IMR-90 (cell line): ENCODE data around the gene DNAJC17. TPM values are rescaled to one million over a fixed set of nuclear protein-coding genes. Genes with fewer than 3 reads are reported as not detected.

Experiments
- ATAC-seq: fragments of 200-7000 bp; cut with Tn5 transposase; 2 replicates; pipeline ENCODE4 v1.9.1; 2020; ENCODE audit warnings: low read depth, mild to moderate bottlenecking, moderate library complexity
- BruUV-seq: library from RNA; stranded (reverse); fragments of 400-500 nt; replicated peaks from 2 replicates; lab custom pipeline; 2021; lab: Mats Ljungman, UMichigan
- CTCF ChIA-PET: fragments of 300-600 bp; formaldehyde crosslinking; extraction: SDS; loops from one replicate; lab custom pipeline; 2021; ENCODE audit warnings: antibody characterized with exemption; lab: Yijun Ruan, JAX
- POLR2A ChIA-PET: fragments of 300-600 bp; sonication (Branson Sonifier 250); formaldehyde crosslinking; loops from one replicate; lab custom pipeline; 2022; ENCODE audit warnings: antibody characterized with exemption; ENCODE audit not compliant: unreplicated experiment; lab: Charles Lee
- DNase-seq: peaks from one replicate; pipeline ENCODE4 v3.0.0; 2013
- H2AFZ ChIP-seq: replicated peaks from 2 replicates; pipeline ENCODE3; 2013; ENCODE audit warnings: low read length, mild to moderate bottlenecking; ENCODE audit not compliant: poor library complexity
- H2AK5ac ChIP-seq: 2 replicates; pipeline ENCODE4 v1.6.1; 2013; ENCODE audit warnings: low read depth, low read length, inconsistent platforms
- H2AK9ac ChIP-seq: replicated peaks from 2 replicates; pipeline ENCODE3; 2013; ENCODE audit warnings: mild to moderate bottlenecking, low read depth, low read length, moderate library complexity; ENCODE audit not compliant: poor library complexity
- H2BK120ac ChIP-seq: 2 replicates; pipeline ENCODE4 v1.6.1; 2013; ENCODE audit warnings: low read depth, low read length, inconsistent platforms
- H2BK15ac ChIP-seq: 3 replicates; pipeline ENCODE4 v1.6.1; 2013; ENCODE audit warnings: low read depth, low read length, inconsistent platforms
- H2BK20ac ChIP-seq: 2 replicates; pipeline ENCODE4 v1.6.1; 2013; ENCODE audit warnings: low read depth, mild to moderate bottlenecking, inconsistent platforms, low read length, moderate library complexity
- H2BK5ac ChIP-seq: 2 replicates; pipeline ENCODE4 v1.6.1; 2013; ENCODE audit warnings: mild to moderate bottlenecking, low read depth, low read length, inconsistent platforms; ENCODE audit not compliant: poor library complexity, severe bottlenecking
- H3K14ac ChIP-seq: replicated peaks from 2 replicates; pipeline ENCODE4 v1.6.1; 2013; ENCODE audit warnings: low read depth, low read length, inconsistent platforms
- H3K18ac ChIP-seq: 2 replicates; pipeline ENCODE4 v1.6.1; 2013; ENCODE audit warnings: low read depth, low read length, control low read depth
- H3K23ac ChIP-seq: 2 replicates; pipeline ENCODE4 v1.6.1; 2013; ENCODE audit warnings: low read depth, low read length, inconsistent platforms
- H3K27ac ChIP-seq: 2 replicates; pipeline ENCODE4 v1.5.1; 2013; ENCODE audit warnings: mild to moderate bottlenecking, control low read depth, low read length; ENCODE audit not compliant: insufficient read depth
- H3K27me3 ChIP-seq: 2 replicates; pipeline ENCODE4 v1.6.1; 2013; ENCODE audit warnings: low read length; ENCODE audit not compliant: control insufficient read depth, insufficient read depth
- H3K36me3 ChIP-seq: 2 replicates; pipeline ENCODE4 v1.6.1; 2013; ENCODE audit warnings: low read length, mixed read lengths; ENCODE audit not compliant: control insufficient read depth, insufficient read depth
- H3K4ac ChIP-seq: 2 replicates; pipeline ENCODE4 v1.6.1; 2013; ENCODE audit warnings: low read depth, low read length, inconsistent platforms
- H3K4me1 ChIP-seq: 2 replicates; pipeline ENCODE4 v1.6.1; 2013; ENCODE audit warnings: low read length, mixed read lengths; ENCODE audit not compliant: control insufficient read depth, insufficient read depth
- H3K4me2 ChIP-seq: 2 replicates; pipeline ENCODE4 v1.6.1; 2013; ENCODE audit warnings: low read depth, mild to moderate bottlenecking, control low read depth, low read length, moderate library complexity
- H3K4me3 ChIP-seq: 2 replicates; pipeline ENCODE4 v1.5.1; 2013; ENCODE audit warnings: low read depth, mild to moderate bottlenecking, control low read depth, low read length, moderate library complexity; ENCODE audit not compliant: insufficient read depth
- H3K56ac ChIP-seq: 2 replicates; pipeline ENCODE4 v1.6.1; 2013; ENCODE audit warnings: low read length, inconsistent platforms; ENCODE audit not compliant: insufficient read depth; ENCODE audit errors: extremely low read depth
- H3K79me1 ChIP-seq, 2 experiments: 2 replicates each; pipeline ENCODE4 v1.6.1; 2013; ENCODE audit warnings: low read length in 2 of 2, inconsistent platforms in 1 of 2, low read depth in 1 of 2
- H3K9ac ChIP-seq: 2 replicates; pipeline ENCODE4 v1.6.1; 2013; ENCODE audit warnings: low read depth, low read length, control low read depth
- H3K9me1 ChIP-seq: 2 replicates; pipeline ENCODE4 v1.6.1; 2013; ENCODE audit warnings: low read length, inconsistent platforms; ENCODE audit not compliant: insufficient read depth
- H3K9me3 ChIP-seq: 2 replicates; pipeline ENCODE4 v1.6.1; 2013; ENCODE audit warnings: low read length; ENCODE audit not compliant: control insufficient read depth, insufficient read depth
- H4K20me1 ChIP-seq: 2 replicates; pipeline ENCODE4 v1.6.1; 2013; ENCODE audit warnings: low read length, inconsistent platforms; ENCODE audit not compliant: insufficient read depth
- H4K5ac ChIP-seq: 2 replicates; pipeline ENCODE4 v1.6.1; 2013; ENCODE audit warnings: mild to moderate bottlenecking, low read depth, low read length, control low read depth
- H4K8ac ChIP-seq, 2 experiments: 2 replicates each; pipeline ENCODE4 v1.6.1; 2013; ENCODE audit warnings: low read depth in 2 of 2, low read length in 2 of 2, control low read depth in 1 of 2, inconsistent platforms in 1 of 2
- H4K91ac ChIP-seq: 2 replicates; pipeline ENCODE4 v1.6.1; 2013; ENCODE audit warnings: low read depth, low read length, inconsistent platforms; ENCODE audit not compliant: insufficient read depth
- POLR2A ChIP-seq: IDR thresholded peaks from 2 replicates; pipeline ENCODE4 v1.6.1; 2012; ENCODE audit warnings: mild to moderate bottlenecking, low read depth, low read length
- WGBS, 2 experiments: methylation state at CpG; one replicate each; pipeline versions ENCODE4 v1.1.5 to v1.1.7; 2013; ENCODE audit warnings: missing lambda C conversion rate in 2 of 2; ENCODE audit not compliant: insufficient read length in 1 of 2; ENCODE audit errors: extremely low coverage in 2 of 2; 5-methylcytosine and 5-hydroxymethylcytosine counted together
- dilution Hi-C: fragments of 300-500 bp; cut with HindIII; formaldehyde crosslinking; loops from one replicate; pipeline ENCODE4 v1.14.3; 2018; ENCODE audit warnings: low sequenced_read_pairs; ENCODE audit not compliant: unreplicated experiment
- in situ Hi-C: fragments of 300-500 bp; cut with MboI; formaldehyde crosslinking; loops from 3 replicates; pipeline ENCODE4 v1.14.3; 2019; ENCODE audit warnings: low sequenced_read_pairs, inconsistent platforms, mixed read lengths
- intact Hi-C: fragments of 100-400 bp; cut with micrococcal nuclease; formaldehyde crosslinking; loops from 2 replicates; pipeline ENCODE4 v1.10.0; 2022
- polyA plus RNA-seq, 3 experiments: library from polyadenylated mRNA; depleted of rRNA; stranded (reverse); fragments of >200 nt; gene quantifications; 2 replicates each; pipeline ENCODE4 v1.2.3, GENCODE V29; 2012; ENCODE audit warnings: low replicate concordance in 1 of 3
- total RNA-seq: library from RNA; depleted of rRNA; stranded (reverse); fragments of >200 nt; gene quantifications from 2 replicates; pipeline ENCODE4 v1.2.3, GENCODE V29; 2012
- TF ChIP-seq, protein P1 (sequence below): conservative IDR thresholded peaks from 2 replicates; pipeline ENCODE4 v1.5.1; 2012; ENCODE audit warnings: mild to moderate bottlenecking, low read depth, low read length, improper control_type of control experiment

DNAJC17 gene
- total and polyA plus RNA-seq, 2 of the 4 experiments (the other 2 are of a cell fraction): 58.6 to 107 TPM

GRCh38 chr15:40739854-40740253 is 67.4 kb downstream of the DNAJC17 start:
- Histone ChIP-seq H4K20me1 (peaks cover 4% of the 10 kb centered on the region; the same call in 1 of the 2 replicates), H3K4me1 (peaks cover 3% of the 10 kb centered on the region; the same call in 1 of the 2 replicates), H3K23ac (no peak overlapping the region), H3K4me2 (no peak overlapping the region), H3K9me3 (no peaks in the 10 kb centered on the region), H4K8ac (no peak overlapping the region), H3K9ac (no peak overlapping the region), H2BK20ac (no peak overlapping the region), H4K5ac (no peak overlapping the region), H2BK5ac (no peak overlapping the region), H3K4ac (no peak overlapping the region), H3K36me3 (peaks cover 30% of the 10 kb centered on the region), H3K79me1 (peaks cover 4 to 14% of the 10 kb centered on the region in 2 experiments), H3K9me1 (no peaks in the 10 kb centered on the region), H3K4me3 (no peak overlapping the region), H3K14ac (no peak overlapping the region), H3K27ac (no peak overlapping the region), H4K91ac (no peak overlapping the region), H3K27me3 (no peaks in the 10 kb centered on the region), H2BK120ac (no peak overlapping the region), H2BK15ac (no peak overlapping the region), H3K56ac (no peak overlapping the region), H2AFZ (no peak overlapping the region), H3K18ac (no peak overlapping the region), H2AK5ac (no peak overlapping the region), H2AK9ac (no peak overlapping the region)
- whole genome bisulfite sequencing, 2 experiments: no CpG with 5 or more reads among the region's 2 CpGs
- intact Hi-C loops: no loop called here
- BruUV-seq: no TSS peak
- ATAC-seq: no peak
- TF ChIP-seq, protein P1, sequence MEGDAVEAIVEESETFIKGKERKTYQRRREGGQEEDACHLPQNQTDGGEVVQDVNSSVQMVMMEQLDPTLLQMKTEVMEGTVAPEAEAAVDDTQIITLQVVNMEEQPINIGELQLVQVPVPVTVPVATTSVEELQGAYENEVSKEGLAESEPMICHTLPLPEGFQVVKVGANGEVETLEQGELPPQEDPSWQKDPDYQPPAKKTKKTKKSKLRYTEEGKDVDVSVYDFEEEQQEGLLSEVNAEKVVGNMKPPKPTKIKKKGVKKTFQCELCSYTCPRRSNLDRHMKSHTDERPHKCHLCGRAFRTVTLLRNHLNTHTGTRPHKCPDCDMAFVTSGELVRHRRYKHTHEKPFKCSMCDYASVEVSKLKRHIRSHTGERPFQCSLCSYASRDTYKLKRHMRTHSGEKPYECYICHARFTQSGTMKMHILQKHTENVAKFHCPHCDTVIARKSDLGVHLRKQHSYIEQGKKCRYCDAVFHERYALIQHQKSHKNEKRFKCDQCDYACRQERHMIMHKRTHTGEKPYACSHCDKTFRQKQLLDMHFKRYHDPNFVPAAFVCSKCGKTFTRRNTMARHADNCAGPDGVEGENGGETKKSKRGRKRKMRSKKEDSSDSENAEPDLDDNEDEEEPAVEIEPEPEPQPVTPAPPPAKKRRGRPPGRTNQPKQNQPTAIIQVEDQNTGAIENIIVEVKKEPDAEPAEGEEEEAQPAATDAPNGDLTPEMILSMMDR: 0 out of 2 replicates have a peak, but pooled peaks have one; percentile 3
- no peak for TF ChIP-seq POLR2A
- in situ Hi-C loops: no loop called here
- ChIA-PET POLR2A (no interaction called here), CTCF (no interaction called here)
- dilution Hi-C loops: no loop called here
- no peak for DNase-seq
